Gastroesophageal sphincter (tissue), 4 donors: ENCODE results near the gene FBXL16. TPM values are rescaled to one million over a fixed set of nuclear protein-coding genes. Genes with fewer than 3 reads are reported as not detected.

Experiments used
- ATAC-seq: fragments of 150-250 bp; one replicate; pipeline ENCODE4 v1.9.1; 2016; ENCODE audit warnings: mild to moderate bottlenecking, moderate library complexity
- H3K27ac ChIP-seq, 4 donors: fragments of 200-600 bp; sonication (generic) in 3 of 4; 1 replicate in 3 of 4; 2 replicates in 1 of 4; pipeline ENCODE4 v1.5.1; 2016 to 2019
- H3K27me3 ChIP-seq: fragments of 200-600 bp; sonication (generic); one replicate; pipeline ENCODE4 v1.5.1; 2019
- H3K36me3 ChIP-seq, 2 donors: fragments of 200-600 bp; sonication (generic); one replicate each; pipeline ENCODE4 v1.5.1; 2019; ENCODE audit warnings: control low read depth in 1 of 2
- H3K4me1 ChIP-seq, 3 donors: fragments of 200-600 bp; sonication (generic); 1 replicate in 2 of 3; 2 replicates in 1 of 3; pipeline ENCODE4 v1.5.1; 2016 to 2019; ENCODE audit warnings: control low read depth in 2 of 3
- H3K4me3 ChIP-seq, 2 donors: fragments of 200-600 bp; sonication (generic); one replicate each; pipeline ENCODE4 v1.5.1; 2019; ENCODE audit warnings: mild to moderate bottlenecking in 1 of 2, moderate library complexity in 1 of 2
- H3K9me3 ChIP-seq, 3 donors: fragments of 200-600 bp; sonication (generic); one replicate each; pipeline ENCODE4 v1.5.1; 2017 to 2019; ENCODE audit warnings: control low read depth in 2 of 3
- CTCF ChIP-seq, 4 experiments: fragments of 200-600 bp in 2 of 4; fragments of 450-650 bp in 2 of 4; sonication (generic) in 1 of 4; IDR thresholded peaks; one replicate each; pipeline ENCODE4 v1.5.1; 2017 to 2019; ENCODE audit warnings: antibody characterized with exemption in 4 of 4, mild to moderate bottlenecking in 2 of 4, moderate library complexity in 2 of 4
- EP300 ChIP-seq: sonication (generic); formaldehyde crosslinking; IDR thresholded peaks from one replicate; pipeline ENCODE4 v1.6.1; 2017; ENCODE audit warnings: antibody characterized with exemption, mild to moderate bottlenecking
- POLR2A ChIP-seq, 2 donors: fragments of 450-650 bp; IDR thresholded peaks; one replicate each; pipeline ENCODE4 v1.6.1; 2017; ENCODE audit warnings: antibody characterized with exemption in 2 of 2, mild to moderate bottlenecking in 2 of 2, moderate library complexity in 1 of 2
- POLR2AphosphoS5 ChIP-seq: sonication (generic); formaldehyde crosslinking; IDR thresholded peaks from one replicate; pipeline ENCODE4 v1.6.1; 2017; ENCODE audit warnings: antibody characterized with exemption
- WGBS, 2 donors: methylation state at CpG; one replicate each; pipeline ENCODE4 v1.1.5; 2018; ENCODE audit warnings: low coverage in 1 of 2; 5-methylcytosine and 5-hydroxymethylcytosine counted together
- total RNA-seq, 4 donors: library from RNA; depleted of rRNA; stranded (reverse); fragments of >200 nt; gene quantifications; one replicate each; pipeline ENCODE4 v1.1.0, GENCODE V29; 2016

FBXL16 gene
- total RNA-seq, 4 donors from 2014 or later: 0.27 to 1.4 (median 0.35) TPM

DNA sequence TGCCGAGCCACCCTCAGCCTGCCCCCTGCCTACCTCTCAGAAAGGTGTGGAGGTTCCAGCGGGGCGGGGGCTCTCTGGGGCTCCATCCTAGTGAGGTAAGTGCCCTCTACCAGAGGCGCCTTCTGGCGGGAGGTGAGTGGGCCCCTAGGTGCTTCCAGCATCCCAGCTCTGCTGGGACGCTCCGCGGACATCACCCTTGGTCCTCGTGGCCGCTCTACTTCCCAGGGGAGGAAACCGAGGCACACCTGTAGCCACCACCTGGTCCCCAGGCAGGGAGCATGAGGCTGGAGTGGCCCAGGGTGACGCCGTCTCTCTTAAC, 62.6 kb downstream of the FBXL16 start:
- peaks cover 0 to 7% of the 10 kb centered on the region in 2 donors for H3K36me3 ChIP-seq
- H3K9me3 ChIP-seq: no peaks in the 10 kb centered on the region
- WGBS, 2 donors: 83 to 100% methylated on average over 2 to 3 of the region's 13 CpGs
- TF ChIP-seq POLR2AphosphoS5 (no peak), CTCF (IDR thresholded peaks at IDR 0.05) (no peak), POLR2A (IDR thresholded peaks at IDR 0.05) (no peak), EP300 (no peak)
- H3K27me3 ChIP-seq: no peaks in the 10 kb centered on the region
- peaks cover 0 to 83% (median 25%) of the 10 kb centered on the region in 3 donors for H3K4me1 ChIP-seq
- H3K4me3 ChIP-seq: peak overlapping the region in 1 of 2 donors; percentile 95
- peak overlapping the region; percentile 86 to 95 (median 91) for H3K27ac ChIP-seq
- ATAC-seq: no peak

Other genes with a start within 250 kb of the FBXL16 start
- gene CAPN15, start 178.1 kb downstream of the FBXL16 start, total RNA-seq: 10 to 100 TPM; 21.8 to 42.7 (median 29.2) TPM
- gene PRR35, start 145.4 kb downstream of the FBXL16 start, total RNA-seq: not detected
- 1 to 10 TPM in 2 of 4 donors, under 1 TPM in 2; 0.47 to 2.9 (median 0.87) TPM for gene NHLRC4, start 138.8 kb downstream of the FBXL16 start, total RNA-seq
- 10 to 100 TPM; 30.4 to 42.4 (median 36.8) TPM for gene PIGQ, start 135.8 kb downstream of the FBXL16 start, total RNA-seq
- gene RAB40C, start 115.7 kb downstream of the FBXL16 start, total RNA-seq: 10 to 100 TPM; 17.7 to 28.3 (median 22.1) TPM
- gene WFIKKN1, start 74.8 kb downstream of the FBXL16 start, total RNA-seq: under 1 TPM in 3 of 4 donors, not detected in 1; 0.17 to 0.93 (median 0.35) TPM
- gene METTL26, start 69.5 kb downstream of the FBXL16 start, total RNA-seq: 100 to 1,000 TPM in 3 of 4 donors, 10 to 100 TPM in 1; 94.8 to 146 (median 112) TPM
- 10 to 100 TPM; 25.4 to 70.0 (median 51.9) TPM for gene MCRIP2, start 64.0 kb downstream of the FBXL16 start, total RNA-seq
- 10 to 100 TPM in 3 of 4 donors, 1 to 10 TPM in 1; 8.5 to 21.2 (median 16.8) TPM for gene WDR90, start 56.4 kb downstream of the FBXL16 start, total RNA-seq
- gene RHOT2, start 37.7 kb downstream of the FBXL16 start, total RNA-seq: 10 to 100 TPM; 50.2 to 64.0 (median 55.0) TPM
- 1 to 10 TPM in 3 of 4 donors, not detected in 1; 1.1 to 1.5 (median 1.3) TPM for gene RHBDL1, start 30.1 kb downstream of the FBXL16 start, total RNA-seq
- 100 to 1,000 TPM; 161 to 212 (median 179) TPM for gene STUB1, start 25.4 kb downstream of the FBXL16 start, total RNA-seq
- 100 to 1,000 TPM in 1 of 4 donors, 10 to 100 TPM in 3; 70.2 to 109 (median 90.5) TPM for gene JMJD8, start 21.5 kb downstream of the FBXL16 start, total RNA-seq
- 10 to 100 TPM in 1 of 4 donors, 1 to 10 TPM in 3; 8.1 to 16.7 (median 9.6) TPM for gene WDR24, start 15.4 kb downstream of the FBXL16 start, total RNA-seq
- 10 to 100 TPM; 22.6 to 77.7 (median 63.8) TPM for gene METRN, start 9.3 kb upstream of the FBXL16 start, total RNA-seq
- 10 to 100 TPM; 23.5 to 46.2 (median 31.0) TPM for gene ANTKMT, start 15.3 kb upstream of the FBXL16 start, total RNA-seq
- gene CCDC78, start 20.6 kb upstream of the FBXL16 start, total RNA-seq: under 1 TPM in 1 of 4 donors, not detected in 3; 0.13 TPM
- gene HAGHL, start 21.3 kb upstream of the FBXL16 start, total RNA-seq: 1 to 10 TPM; 1.1 to 4.8 (median 2.8) TPM
- gene CIAO3, start 35.2 kb upstream of the FBXL16 start, total RNA-seq: 10 to 100 TPM; 18.5 to 46.7 (median 25.6) TPM
- gene MSLN, start 54.9 kb upstream of the FBXL16 start, total RNA-seq: 1 to 10 TPM in 1 of 4 donors, under 1 TPM in 1, not detected in 2; 0.73 to 7.2 TPM
- gene RPUSD1, start 82.6 kb upstream of the FBXL16 start, total RNA-seq: 10 to 100 TPM; 13.4 to 25.8 (median 22.1) TPM
- 10 to 100 TPM in 2 of 4 donors, 1 to 10 TPM in 2; 4.6 to 10.9 (median 8.3) TPM for gene CHTF18, start 82.8 kb upstream of the FBXL16 start, total RNA-seq
- gene GNG13, start 94.9 kb upstream of the FBXL16 start, total RNA-seq: not detected